K562 (cell line): ENCODE results near the gene TTLL9. TPM values are rescaled to one million over a fixed set of nuclear protein-coding genes. Genes with fewer than 3 reads are reported as not detected.
"Not testable (repeated sequence)": the region's sequence is repeated elsewhere in the genome, so short reads cannot be mapped to it uniquely, and the experiment has no call there.

Experiments used
- ATAC-seq: fragments of 200-7000 bp; cut with Tn5 transposase; 3 replicates; pipeline ENCODE4 v1.9.1; 2020; ENCODE audit warnings: moderate library complexity
- BruUV-seq: library from RNA; stranded (reverse); fragments of 400-500 nt; replicated peaks from 2 replicates; lab custom pipeline; 2021; lab: Mats Ljungman, UMichigan
- CTCF ChIA-PET: fragments of 300-600 bp; formaldehyde crosslinking; extraction: SDS; loops from one replicate; lab custom pipeline; 2021; ENCODE audit warnings: low intra/inter-chr PET ratio; lab: Yijun Ruan, JAX
- POLR2A ChIA-PET: fragments of 300-600, 350-650 bp; sonication (Branson Sonifier 250); formaldehyde crosslinking; extraction: SDS; loops from one replicate; lab custom pipeline; 2021; ENCODE audit warnings: antibody characterized with exemption, inconsistent platforms; lab: Yijun Ruan, JAX
- DNase-seq, 4 experiments: peaks; one replicate each; pipeline versions ENCODE4 v3.0.0 to v3.0.0-alpha.2; 2011 to 2018; ENCODE audit warnings: low spot score in 3 of 4, mixed read lengths in 3 of 4; ENCODE audit errors: extremely low read depth in 1 of 4
- FAIRE-seq: peaks from 2 replicates; lab custom pipeline; 2011; peaks lifted over from hg19 to GRCh38; lab: Jason Lieb, UNC
- H2AFZ ChIP-seq: 2 replicates; pipeline ENCODE4 v1.6.0; 2011; ENCODE audit warnings: low read depth, low read length, control low read depth, inconsistent platforms
- H3K27ac ChIP-seq: fragments of 200-600 bp; 3 replicates; pipeline ENCODE4 v1.8.0; 2011; ENCODE audit warnings: low read depth, mild to moderate bottlenecking, control low read depth, inconsistent platforms, low read length, moderate library complexity, mixed read lengths; ENCODE audit errors: extremely low read depth
- H3K27me3 ChIP-seq, 2 experiments: fragments of 300-600 bp in 1 of 2; 2 replicates in 1 of 2; 3 replicates in 1 of 2; pipeline versions ENCODE4 v1.6.0 to v1.8.0; 2011; ENCODE audit warnings: inconsistent platforms in 2 of 2, low read length in 2 of 2, mild to moderate bottlenecking in 1 of 2, mixed read lengths in 1 of 2, moderate library complexity in 1 of 2; ENCODE audit not compliant: control insufficient read depth in 2 of 2, insufficient read depth in 2 of 2
- H3K36me3 ChIP-seq: fragments of 300-600 bp; 3 replicates; pipeline ENCODE4 v1.8.0; 2011; ENCODE audit warnings: mild to moderate bottlenecking, low read length, inconsistent platforms; ENCODE audit not compliant: control insufficient read depth, insufficient read depth
- H3K4me1 ChIP-seq, 2 experiments: fragments of 200-600 bp in 1 of 2; replicated peaks in 1 of 2; 2 replicates in 1 of 2; 3 replicates in 1 of 2; pipeline versions ENCODE4 v1.5.1 to v1.8.0; 2011; ENCODE audit warnings: inconsistent platforms in 2 of 2, low read length in 2 of 2, mild to moderate bottlenecking in 1 of 2, mixed read lengths in 1 of 2, moderate library complexity in 1 of 2; ENCODE audit not compliant: control insufficient read depth in 2 of 2, insufficient read depth in 2 of 2
- H3K4me2 ChIP-seq: 2 replicates; pipeline ENCODE4 v1.6.1; 2011; ENCODE audit warnings: low read length, control low read depth, inconsistent platforms, mixed read lengths; ENCODE audit not compliant: insufficient read depth
- H3K4me3 ChIP-seq: fragments of 200-600 bp; sonication (generic), shearing (Covaris generic); 2 replicates; pipeline ENCODE4 v1.5.1; 2016; ENCODE audit warnings: control low read depth, inconsistent platforms
- H3K79me2 ChIP-seq: fragments of 200-600 bp; 3 replicates; pipeline ENCODE4 v1.8.0; 2011; ENCODE audit warnings: low read length, inconsistent platforms; ENCODE audit not compliant: control insufficient read depth, insufficient read depth
- H3K9ac ChIP-seq, 2 experiments: 2 replicates each; pipeline versions ENCODE4 v1.6.0 to v1.6.1; 2011; ENCODE audit warnings: low read depth in 2 of 2, low read length in 2 of 2, control low read depth in 1 of 2, inconsistent platforms in 1 of 2, mild to moderate bottlenecking in 1 of 2, mixed read lengths in 1 of 2; ENCODE audit not compliant: insufficient read depth in 1 of 2
- H3K9me1 ChIP-seq: one replicate; pipeline ENCODE4 v1.6.0; 2011; ENCODE audit warnings: inconsistent platforms, mild to moderate bottlenecking, low read length, moderate library complexity; ENCODE audit not compliant: control insufficient read depth, insufficient read depth
- H3K9me3 ChIP-seq: replicated peaks from 2 replicates; pipeline ENCODE4 v1.5.1; 2011; ENCODE audit warnings: low read depth, low read length, inconsistent platforms; ENCODE audit not compliant: control insufficient read depth, insufficient read depth
- H4K20me1 ChIP-seq: replicated peaks from 2 replicates; pipeline ENCODE4 v1.6.1; 2011; ENCODE audit warnings: low read length, inconsistent platforms, mixed read lengths; ENCODE audit not compliant: control insufficient read depth, insufficient read depth
- ARNT ChIP-seq, 2 experiments: fragments of 450-650 bp; IDR thresholded peaks; 2 replicates each; pipeline ENCODE4 v1.6.1; 2016; ENCODE audit warnings: mild to moderate bottlenecking in 1 of 2
- KLF10 ChIP-seq: fragments of 250-450 bp; sonication (Bioruptor Pico); IDR thresholded peaks from 2 replicates; pipeline ENCODE4 v1.6.1; 2021; ENCODE audit warnings: matching md5 sums
- L3MBTL2 ChIP-seq: fragments of 450-650 bp; IDR thresholded peaks from 2 replicates; pipeline ENCODE4 v1.6.1; 2016; ENCODE audit warnings: mild to moderate bottlenecking, moderate library complexity
- ZNF224 ChIP-seq: sonication (generic); formaldehyde crosslinking; IDR thresholded peaks from 2 replicates; pipeline ENCODE4 v1.8.0; 2022; ENCODE audit warnings: mild to moderate bottlenecking, missing genetic modification reagents
- ZNF24 ChIP-seq: fragments of 450-650 bp; IDR thresholded peaks from 2 replicates; pipeline ENCODE4 v1.6.1; 2016
- ZNF445 ChIP-seq: fragments of 250-450 bp; sonication (Bioruptor Pico); IDR thresholded peaks from 2 replicates; pipeline ENCODE4 v1.4.0; 2020; ENCODE audit warnings: low read depth, mild to moderate bottlenecking, moderate library complexity
- WGBS: fragments of 100-300 bp; shearing (Covaris generic); methylation state at CpG from one replicate; pipeline ENCODE4 v1.1.6; 2016; ENCODE audit warnings: low coverage, mixed read lengths; ENCODE audit not compliant: insufficient coverage; ENCODE audit errors: missing lambda C conversion rate; 5-methylcytosine and 5-hydroxymethylcytosine counted together
- in situ Hi-C: fragments of 300-500 bp; cut with MboI; formaldehyde crosslinking; loops from 4 replicates; pipeline ENCODE4 v1.15.0; 2018; ENCODE audit warnings: inconsistent platforms, mixed read lengths
- intact Hi-C: fragments of 100-400 bp; cut with micrococcal nuclease; formaldehyde crosslinking; loops from 2 replicates; pipeline ENCODE4 v1.14.2; 2022
- polyA plus RNA-seq, 8 experiments: library from polyadenylated mRNA; depleted of rRNA in 4 of 8; stranded (reverse) in 5 of 8; unstranded in 3 of 8; fragments of >200 nt; fragmentation: Nextera tagmentation in 2 of 8; fragmentation: Illumina TruSeq in 1 of 8; extraction: Ambion mirVana in 2 of 8; extraction: Trizol in 1 of 8; gene quantifications; 2 replicates each; pipeline versions ENCODE4 v1.2.1 to v1.2.3, GENCODE V29; 2011 to 2014; ENCODE audit warnings: inconsistent platforms in 1 of 8, missing spikeins in 1 of 8
- total RNA-seq, 7 experiments: library from RNA; depleted of rRNA in 6 of 7; stranded (reverse); fragments of >200 nt in 6 of 7; fragmentation: Illumina TruSeq in 2 of 7; extraction: Trizol in 2 of 7; gene quantifications; 2 replicates each; pipeline versions ENCODE4 v1.2.1 to v1.2.3, GENCODE V29; 2011 to 2021; ENCODE audit warnings: low replicate concordance in 1 of 7
- TF ChIP-seq, protein P1 (sequence below): sonication (generic); formaldehyde crosslinking; IDR thresholded peaks from 2 replicates; pipeline ENCODE4 v1.8.1; 2023; ENCODE audit warnings: missing genetic modification reagents, mild to moderate bottlenecking, borderline replicate concordance

Gene TTLL9
- total and polyA plus RNA-seq, 9 of the 15 experiments (the other 6 are each of a cell fraction or from before 2014, with no cell fraction given): 0.06 to 0.07 TPM; not detected in 7

DNA sequence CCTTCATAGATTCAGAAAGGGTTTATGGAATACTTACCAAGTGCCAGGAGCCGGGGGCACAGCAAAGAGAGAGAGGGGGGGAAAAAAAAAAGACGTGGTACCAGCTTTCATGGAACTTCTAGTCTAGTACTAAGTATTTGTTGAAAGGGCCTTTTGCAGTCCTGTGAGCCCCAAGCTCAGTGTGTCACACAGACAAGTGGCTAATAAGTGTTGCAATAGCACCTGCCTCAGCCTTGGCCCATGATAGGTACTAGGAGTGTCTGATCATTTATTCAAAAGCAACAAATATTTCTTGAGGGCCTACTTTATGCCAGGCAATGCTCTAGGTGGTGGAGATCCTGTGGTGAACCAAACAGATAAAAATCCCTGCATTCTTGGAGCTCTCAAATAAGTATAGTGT lies 43.4 kb upstream of the TTLL9 start (continued):
- TF ChIP-seq, protein P1, sequence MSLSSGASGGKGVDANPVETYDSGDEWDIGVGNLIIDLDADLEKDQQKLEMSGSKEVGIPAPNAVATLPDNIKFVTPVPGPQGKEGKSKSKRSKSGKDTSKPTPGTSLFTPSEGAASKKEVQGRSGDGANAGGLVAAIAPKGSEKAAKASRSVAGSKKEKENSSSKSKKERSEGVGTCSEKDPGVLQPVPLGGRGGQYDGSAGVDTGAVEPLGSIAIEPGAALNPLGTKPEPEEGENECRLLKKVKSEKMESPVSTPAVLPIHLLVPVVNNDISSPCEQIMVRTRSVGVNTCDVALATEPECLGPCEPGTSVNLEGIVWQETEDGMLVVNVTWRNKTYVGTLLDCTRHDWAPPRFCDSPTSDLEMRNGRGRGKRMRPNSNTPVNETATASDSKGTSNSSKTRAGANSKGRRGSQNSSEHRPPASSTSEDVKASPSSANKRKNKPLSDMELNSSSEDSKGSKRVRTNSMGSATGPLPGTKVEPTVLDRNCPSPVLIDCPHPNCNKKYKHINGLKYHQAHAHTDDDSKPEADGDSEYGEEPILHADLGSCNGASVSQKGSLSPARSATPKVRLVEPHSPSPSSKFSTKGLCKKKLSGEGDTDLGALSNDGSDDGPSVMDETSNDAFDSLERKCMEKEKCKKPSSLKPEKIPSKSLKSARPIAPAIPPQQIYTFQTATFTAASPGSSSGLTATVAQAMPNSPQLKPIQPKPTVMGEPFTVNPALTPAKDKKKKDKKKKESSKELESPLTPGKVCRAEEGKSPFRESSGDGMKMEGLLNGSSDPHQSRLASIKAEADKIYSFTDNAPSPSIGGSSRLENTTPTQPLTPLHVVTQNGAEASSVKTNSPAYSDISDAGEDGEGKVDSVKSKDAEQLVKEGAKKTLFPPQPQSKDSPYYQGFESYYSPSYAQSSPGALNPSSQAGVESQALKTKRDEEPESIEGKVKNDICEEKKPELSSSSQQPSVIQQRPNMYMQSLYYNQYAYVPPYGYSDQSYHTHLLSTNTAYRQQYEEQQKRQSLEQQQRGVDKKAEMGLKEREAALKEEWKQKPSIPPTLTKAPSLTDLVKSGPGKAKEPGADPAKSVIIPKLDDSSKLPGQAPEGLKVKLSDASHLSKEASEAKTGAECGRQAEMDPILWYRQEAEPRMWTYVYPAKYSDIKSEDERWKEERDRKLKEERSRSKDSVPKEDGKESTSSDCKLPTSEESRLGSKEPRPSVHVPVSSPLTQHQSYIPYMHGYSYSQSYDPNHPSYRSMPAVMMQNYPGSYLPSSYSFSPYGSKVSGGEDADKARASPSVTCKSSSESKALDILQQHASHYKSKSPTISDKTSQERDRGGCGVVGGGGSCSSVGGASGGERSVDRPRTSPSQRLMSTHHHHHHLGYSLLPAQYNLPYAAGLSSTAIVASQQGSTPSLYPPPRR: no peak
- TF ChIP-seq L3MBTL2: no peak
- no peak for TF ChIP-seq KLF10 (CRISPR knock-in tag)
- TF ChIP-seq ZNF445: no peak
- no peak for TF ChIP-seq ZNF224 (CRISPR knock-in tag)
- no peak for TF ChIP-seq ZNF24
- TF ChIP-seq ARNT (IDR thresholded peaks at IDR 0.05): no peak
- TF ChIP-seq, all 486 proteins: peak for 0

DNA sequence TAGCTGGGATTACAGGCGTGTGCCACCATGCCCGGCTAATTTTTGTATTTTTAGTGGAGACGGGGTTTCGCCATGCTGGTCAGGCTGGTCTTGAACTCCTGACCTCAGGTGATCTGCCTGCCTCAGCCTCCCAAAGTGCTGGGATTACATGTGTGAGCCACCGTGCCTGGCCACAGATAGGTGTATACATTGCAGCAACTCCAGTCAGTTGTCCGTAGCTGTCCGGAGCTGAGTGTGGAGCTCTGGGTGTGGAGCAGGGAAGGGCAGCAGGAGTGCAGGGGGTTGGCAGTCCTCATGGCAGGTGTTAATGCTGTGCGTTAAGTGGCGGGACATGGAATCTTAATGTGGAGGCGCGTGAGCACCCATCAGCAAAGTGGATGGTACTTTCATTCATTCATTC lies 42.4 kb upstream of the TTLL9 start:
- 57% methylated on average over 11 of the region's 11 CpGs for WGBS
- DNase-seq, ATAC-seq, H4K20me1 ChIP-seq, H3K9me3 ChIP-seq, H3K4me1 ChIP-seq, H3K9me1 ChIP-seq, H3K27ac ChIP-seq, H2AFZ ChIP-seq, H3K9ac ChIP-seq, BruUV-seq, H3K36me3 ChIP-seq, H3K4me3 ChIP-seq, FAIRE-seq, H3K79me2 ChIP-seq, H3K4me2 ChIP-seq: not testable (repeated sequence)
- POLR2A ChIA-PET: interaction anchor here (0.6 kb wide), 1 partner anchor 291 kb away, joined by 3 read pairs; no protein-coding TSS in a partner anchor
- intact Hi-C loops: loop anchor here (10.0 kb wide), 2 partner anchors 207 to 827 kb away; no protein-coding TSS in a partner anchor
- peaks cover 11 to 16% of the 10 kb centered on the region in 2 experiments; a peak in 3 of 5 replicates for H3K27me3 ChIP-seq
- in situ Hi-C loops: loop anchor here (25.0 kb wide), 1 partner anchor 834 kb away; the partner anchor contains the start of gene C20orf203
- CTCF ChIA-PET: interaction anchor here (1.6 kb wide), 1 partner anchor 18 kb away, joined by 3 read pairs; no protein-coding TSS in a partner anchor
